H1 (cell line): Measurements from ENCODE around the gene CHAT. TPM values are rescaled to one million over a fixed set of nuclear protein-coding genes. Genes with fewer than 3 reads are reported as not detected.

ENCODE experiments used
- CTCF ChIA-PET: fragments of 300-600 bp; sonication (Branson Sonifier 250); formaldehyde crosslinking; loops from one replicate; lab custom pipeline; 2021; ENCODE audit not compliant: partially characterized antibody; lab: Charles Lee
- POLR2A ChIA-PET: fragments of 300-600 bp; sonication (Branson Sonifier 250); formaldehyde crosslinking; loops from one replicate; lab custom pipeline; 2021; ENCODE audit warnings: inconsistent platforms; ENCODE audit not compliant: partially characterized antibody; lab: Charles Lee
- DNase-seq, 2 experiments: peaks; one replicate each; pipeline versions ENCODE4 v3.0.0 to v3.0.0-alpha.2; 2010 to 2022; ENCODE audit warnings: low spot score in 2 of 2, low read depth in 1 of 2, mixed read lengths in 1 of 2
- FAIRE-seq: peaks from 2 replicates; lab custom pipeline; 2011; peaks lifted over from hg19 to GRCh38; lab: Jason Lieb, UNC
- H2AFZ ChIP-seq: 2 replicates; pipeline ENCODE4 v1.8.1; 2012; ENCODE audit warnings: low read length, inconsistent platforms
- H2AK5ac ChIP-seq: 2 replicates; pipeline ENCODE4 v1.6.1; 2013; ENCODE audit warnings: low read depth, low read length
- H2BK120ac ChIP-seq: replicated peaks from 2 replicates; pipeline ENCODE3; 2013; ENCODE audit warnings: low read depth, low read length, inconsistent platforms
- H2BK12ac ChIP-seq: 2 replicates; pipeline ENCODE4 v1.6.1; 2013; ENCODE audit warnings: low read depth, low read length
- H2BK15ac ChIP-seq: 2 replicates; pipeline ENCODE4 v1.6.1; 2013; ENCODE audit warnings: low read length
- H2BK20ac ChIP-seq: 2 replicates; pipeline ENCODE4 v1.6.1; 2013; ENCODE audit warnings: low read length
- H2BK5ac ChIP-seq: 2 replicates; pipeline ENCODE4 v1.6.1; 2013; ENCODE audit warnings: low read depth, low read length
- H3K14ac ChIP-seq: 2 replicates; pipeline ENCODE4 v1.6.1; 2013; ENCODE audit warnings: inconsistent platforms; ENCODE audit not compliant: insufficient read length
- H3K18ac ChIP-seq: 2 replicates; pipeline ENCODE4 v1.6.1; 2013; ENCODE audit warnings: low read length; ENCODE audit errors: extremely low read depth
- H3K23ac ChIP-seq: 2 replicates; pipeline ENCODE4 v1.6.1; 2013; ENCODE audit warnings: inconsistent platforms; ENCODE audit not compliant: insufficient read length
- H3K23me2 ChIP-seq: 2 replicates; pipeline ENCODE4 v1.6.1; 2013; ENCODE audit warnings: low read depth, low read length
- H3K27ac ChIP-seq: 2 replicates; pipeline ENCODE4 v1.6.1; 2011; ENCODE audit warnings: low read depth, low read length, inconsistent platforms
- H3K27me3 ChIP-seq, 4 experiments: replicated peaks in 1 of 4; 1 replicate in 1 of 4; 2 replicates in 3 of 4; pipeline versions ENCODE4 v1.6.1 to v1.8.1; 2011 to 2013; ENCODE audit warnings: low read length in 3 of 4, mild to moderate bottlenecking in 3 of 4, inconsistent platforms in 2 of 4, mixed read lengths in 2 of 4, moderate library complexity in 1 of 4; ENCODE audit not compliant: control insufficient read depth in 3 of 4, insufficient read depth in 3 of 4; ENCODE audit errors: extremely low read depth in 1 of 4
- H3K36me3 ChIP-seq, 4 experiments: 2 replicates each; pipeline versions ENCODE4 v1.6.1 to v1.8.1; 2011 to 2013; ENCODE audit warnings: mild to moderate bottlenecking in 4 of 4, low read length in 3 of 4, moderate library complexity in 2 of 4, control low read depth in 1 of 4, inconsistent platforms in 1 of 4; ENCODE audit not compliant: insufficient read depth in 4 of 4, control insufficient read depth in 2 of 4
- H3K4ac ChIP-seq: replicated peaks from 2 replicates; pipeline ENCODE3; 2013; ENCODE audit warnings: low read length, low read depth, mixed read lengths, inconsistent platforms; ENCODE audit not compliant: insufficient read length
- H3K4me1 ChIP-seq, 4 experiments: replicated peaks in 1 of 4; 1 replicate in 1 of 4; 2 replicates in 3 of 4; pipeline versions ENCODE4 v1.6.1 to v1.8.1; 2011 to 2013; ENCODE audit warnings: low read length in 3 of 4, inconsistent platforms in 2 of 4, mixed read lengths in 1 of 4; ENCODE audit not compliant: insufficient read depth in 4 of 4, control insufficient read depth in 3 of 4
- H3K4me2 ChIP-seq, 2 experiments: 2 replicates each; pipeline versions ENCODE4 v1.6.1 to v1.8.1; 2011 to 2013; ENCODE audit warnings: low read depth in 2 of 2, low read length in 2 of 2, control low read depth in 1 of 2, inconsistent platforms in 1 of 2, mild to moderate bottlenecking in 1 of 2; ENCODE audit not compliant: insufficient read depth in 1 of 2
- H3K4me3 ChIP-seq, 4 experiments: fragments of 200-600, 300-600 bp in 1 of 4; sonication (generic), shearing (Covaris generic), sonication (Bioruptor Twin) in 1 of 4; 2 replicates each; pipeline versions ENCODE4 v1.5.1 to v1.8.1; 2011 to 2016; ENCODE audit warnings: low read length in 4 of 4, low read depth in 3 of 4, control low read depth in 2 of 4, inconsistent platforms in 2 of 4, mild to moderate bottlenecking in 2 of 4, mixed read lengths in 1 of 4, moderate library complexity in 1 of 4; ENCODE audit not compliant: insufficient read depth in 2 of 4; ENCODE audit errors: extremely low read depth in 1 of 4
- H3K56ac ChIP-seq: replicated peaks from 2 replicates; pipeline ENCODE3; 2013; ENCODE audit warnings: low read depth, mild to moderate bottlenecking, mixed read lengths, low read length, inconsistent platforms; ENCODE audit not compliant: insufficient read length
- H3K79me1 ChIP-seq: 2 replicates; pipeline ENCODE4 v1.6.1; 2013; ENCODE audit warnings: low read depth, low read length, control low read depth
- H3K79me2 ChIP-seq, 2 experiments: 2 replicates each; pipeline versions ENCODE4 v1.6.1 to v1.8.1; 2012 to 2013; ENCODE audit warnings: low read length in 2 of 2, mild to moderate bottlenecking in 2 of 2, inconsistent platforms in 1 of 2; ENCODE audit not compliant: insufficient read depth in 2 of 2, control insufficient read depth in 1 of 2
- H3K9ac ChIP-seq, 4 experiments: replicated peaks in 1 of 4; 1 replicate in 1 of 4; 2 replicates in 3 of 4; pipeline versions ENCODE4 v1.6.1 to v1.8.1; 2011 to 2013; ENCODE audit warnings: low read depth in 3 of 4, low read length in 3 of 4, control low read depth in 2 of 4, mild to moderate bottlenecking in 2 of 4, moderate library complexity in 2 of 4, inconsistent platforms in 1 of 4; ENCODE audit errors: extremely low read depth in 1 of 4
- H3K9me3 ChIP-seq, 2 experiments: 2 replicates each; pipeline versions ENCODE4 v1.6.1 to v1.8.1; 2012 to 2013; ENCODE audit warnings: mild to moderate bottlenecking in 2 of 2, moderate library complexity in 2 of 2, control low read depth in 1 of 2, inconsistent platforms in 1 of 2, low read depth in 1 of 2, low read length in 1 of 2, mixed read lengths in 1 of 2; ENCODE audit not compliant: insufficient read depth in 2 of 2
- H4K20me1 ChIP-seq, 2 experiments: replicated peaks in 1 of 2; 2 replicates each; pipeline versions ENCODE3 to v1.8.1; 2011 to 2013; ENCODE audit warnings: inconsistent platforms in 2 of 2, low read length in 2 of 2, mild to moderate bottlenecking in 1 of 2; ENCODE audit not compliant: insufficient read depth in 2 of 2, control insufficient read depth in 1 of 2
- H4K5ac ChIP-seq: 2 replicates; pipeline ENCODE4 v1.6.1; 2013; ENCODE audit warnings: low read length, low read depth, mixed read lengths, inconsistent platforms; ENCODE audit not compliant: insufficient read length
- H4K8ac ChIP-seq: 2 replicates; pipeline ENCODE4 v1.8.0; 2013; ENCODE audit warnings: mild to moderate bottlenecking, moderate library complexity, low read length, inconsistent platforms; ENCODE audit not compliant: insufficient read depth; ENCODE audit errors: extremely low read depth
- H4K91ac ChIP-seq: replicated peaks from 2 replicates; pipeline ENCODE3; 2013; ENCODE audit warnings: low read length, mixed read lengths, inconsistent platforms; ENCODE audit not compliant: insufficient read length
- KDM1A ChIP-seq: fragments of 200-600, 300-600 bp; sonication (generic); IDR thresholded peaks from 2 replicates; pipeline ENCODE4 v1.7.1; 2016; ENCODE audit warnings: mild to moderate bottlenecking, low read length, borderline replicate concordance
- WGBS, 2 experiments: shearing (Covaris generic) in 1 of 2; methylation state at CpG; one replicate each; pipeline versions ENCODE4 v1.1.6 to v1.1.7; 2013 to 2015; ENCODE audit warnings: low lambda C conversion rate in 2 of 2, mixed read lengths in 2 of 2, inconsistent platforms in 1 of 2, low coverage in 1 of 2, missing lambda C conversion rate in 1 of 2; ENCODE audit not compliant: insufficient replicate concordance in 2 of 2, insufficient coverage in 1 of 2, insufficient read length in 1 of 2; ENCODE audit errors: extremely low coverage in 1 of 2, missing lambda C conversion rate in 1 of 2; 5-methylcytosine and 5-hydroxymethylcytosine counted together
- polyA plus RNA-seq, 7 experiments: library from polyadenylated mRNA; depleted of rRNA in 3 of 7; stranded (reverse) in 5 of 7; unstranded in 2 of 7; fragments of >200 nt in 5 of 7; fragments of 200-250 nt in 2 of 7; gene quantifications; 1 replicate in 5 of 7; 2 replicates in 1 of 7; 4 replicates in 1 of 7; pipeline versions ENCODE4 v1.2.1 to v1.2.3, GENCODE V29; 2011 to 2013; ENCODE audit warnings: missing spikeins in 2 of 7, mixed read lengths in 2 of 7
- total RNA-seq: library from RNA; stranded (reverse); fragmentation: NEBNext Ultra II Directional; extraction: Animal tissue kit (Norgen Biotek cat#: 25700); gene quantifications from 2 replicates; pipeline ENCODE4 v1.2.1, GENCODE V29; 2021

CHAT gene
- total and polyA plus RNA-seq, 2 of the 8 experiments (the other 6 are each of a cell fraction or from before 2014, with no cell fraction given), result not detected

- no peak overlapping the region for H2BK120ac ChIP-seq
- no peak overlapping the region for H3K9ac ChIP-seq
- H3K9me3 ChIP-seq, result peaks cover 4 to 5% of the 10 kb centered on the region in 2 experiments; a peak in 2 of 4 replicates
- H4K8ac ChIP-seq, result no peak overlapping the region
- no peak overlapping the region for H3K56ac ChIP-seq
- H3K79me1 ChIP-seq, result no peaks in the 10 kb centered on the region
- no peak overlapping the region for H2BK5ac ChIP-seq
- no peak for FAIRE-seq
- 84% methylated on average over 5 of the region's 5 CpGs; no CpG with 5 or more reads in 1 of the 2 experiments for WGBS, 2 experiments
- no peak overlapping the region for H3K4me3 ChIP-seq
- no peak overlapping the region for H3K4me2 ChIP-seq
- no peaks in the 10 kb centered on the region for H3K36me3 ChIP-seq
- no peak overlapping the region for H4K5ac ChIP-seq
- POLR2A ChIA-PET, result interaction anchor here (0.6 kb wide), 1 partner anchor 33 kb away, joined by 3 read pairs; no protein-coding TSS in a partner anchor
- no peak overlapping the region for H2AFZ ChIP-seq
- H3K27me3 ChIP-seq, result no peaks in the 10 kb centered on the region; a peak in 1 of 7 replicates
- H2BK12ac ChIP-seq, result no peak overlapping the region
- no peak overlapping the region for H3K4ac ChIP-seq
- no peak overlapping the region for H2BK20ac ChIP-seq
- CTCF ChIA-PET, result interaction anchor here (1.6 to 2.2 kb wide), 2 partner anchors 9 to 114 kb away, joined by 4 to 11 read pairs; no protein-coding TSS in a partner anchor
- no peaks in the 10 kb centered on the region for H3K23me2 ChIP-seq
- no peaks in the 10 kb centered on the region for H3K79me2 ChIP-seq
- H3K4me1 ChIP-seq, result no peaks in the 10 kb centered on the region
- H4K91ac ChIP-seq, result no peak overlapping the region
- H2AK5ac ChIP-seq, result no peak overlapping the region
- H2BK15ac ChIP-seq, result no peak overlapping the region
- H3K18ac ChIP-seq, result no peak overlapping the region
- no peak overlapping the region for H3K14ac ChIP-seq
- no peak overlapping the region for H3K27ac ChIP-seq
- H4K20me1 ChIP-seq, result no peaks in the 10 kb centered on the region
- TF ChIP-seq KDM1A, result no peak
- TF ChIP-seq, all 59 proteins: peak for 0
- no peak for DNase-seq
- H3K23ac ChIP-seq, result no peak overlapping the region
Measured at GRCh38 chr10:49709934-49710333, 96.1 kb downstream of the CHAT start.
